Stimulated activated CD8-positive, alpha-beta memory T cell treated with anti-CD3 and anti-CD28 coated beads, Interleukin-7, amount 100 ng/mL, for 24 hours (primary cell): ENCODE data around the gene KRT83.
"Not testable (repeated sequence)": the region's sequence is repeated elsewhere in the genome, so short reads cannot be mapped to it uniquely, and the experiment has no call there.

Experiments
- DNase-seq: peaks from one replicate; pipeline ENCODE4 v3.0.0-alpha.2; 2020; ENCODE audit warnings: low read depth

Gene KRT83

GRCh38 chr12:52353766-52354165, 32.6 kb upstream of the KRT83 start:
- DNase-seq = no peak

DNA sequence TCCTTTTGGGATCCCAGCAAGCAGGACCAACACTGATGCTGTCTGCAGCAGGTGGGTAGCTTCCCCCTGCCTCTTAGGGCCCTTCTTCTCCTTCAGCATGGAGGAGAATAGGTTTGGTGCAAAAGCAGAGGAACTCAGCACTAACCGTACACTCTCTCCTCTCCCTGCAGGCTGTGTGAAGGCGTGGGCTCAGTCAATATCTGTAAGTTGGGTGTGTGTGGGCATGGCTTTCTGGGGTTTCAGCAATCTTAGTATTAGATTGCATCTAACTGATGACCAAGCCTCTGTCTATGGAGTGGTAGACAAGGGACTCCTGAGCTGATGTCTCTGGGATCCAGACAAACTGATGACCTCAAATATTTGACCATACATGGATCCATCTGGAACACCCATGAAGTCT, 31.8 kb upstream of the KRT83 start:
- DNase-seq = no peak

DNA sequence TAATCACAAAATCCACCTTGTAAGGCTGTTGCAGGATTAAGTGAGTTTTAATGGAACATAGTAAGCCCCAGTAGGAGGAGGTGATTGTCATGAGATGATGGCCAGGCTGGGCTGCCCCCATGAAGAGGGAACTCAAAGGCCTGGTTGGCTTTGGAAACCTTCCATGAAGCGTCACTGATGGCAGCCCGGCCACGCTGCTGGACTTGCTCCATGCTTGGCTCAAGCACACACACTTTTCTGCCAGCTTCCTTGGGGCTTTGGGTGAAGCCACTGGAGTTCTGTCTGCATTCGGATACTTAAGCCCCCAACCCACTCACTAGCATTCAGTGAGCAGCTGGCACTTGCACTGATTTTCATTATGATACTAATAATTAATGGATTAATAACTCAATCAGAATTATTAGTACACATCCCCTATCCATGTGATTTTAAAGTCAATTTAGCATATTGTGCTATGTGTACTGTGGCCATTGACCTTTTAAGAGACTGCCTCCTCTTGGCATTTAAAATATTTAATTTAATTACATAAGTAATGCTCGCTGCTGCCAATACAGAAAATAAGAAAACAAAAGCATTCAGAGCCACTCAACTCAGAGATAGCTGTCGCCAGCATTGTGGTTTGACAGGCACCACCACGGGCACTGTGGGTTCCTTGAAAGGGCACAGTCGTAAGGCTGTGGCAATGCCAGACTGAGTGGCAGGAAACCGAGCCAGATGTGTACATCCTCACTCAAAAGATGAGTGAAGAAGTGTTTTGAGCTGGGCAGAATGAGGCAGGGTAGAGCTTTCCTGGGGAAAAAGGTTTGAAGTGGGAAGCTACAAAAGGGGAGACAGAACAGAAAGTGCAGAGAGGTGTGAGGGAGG, 30.2 kb upstream of the KRT83 start:
- DNase-seq = no peak

- DNase-seq = no peak
Measured at GRCh38 chr12:52350786-52351185, 29.6 kb upstream of the KRT83 start.

GRCh38 chr12:52350021-52350620, 28.9 kb upstream of the KRT83 start:
- DNase-seq = no peak

- no peak for DNase-seq
Measured at GRCh38 chr12:52349196-52349595, 28.0 kb upstream of the KRT83 start.

DNA sequence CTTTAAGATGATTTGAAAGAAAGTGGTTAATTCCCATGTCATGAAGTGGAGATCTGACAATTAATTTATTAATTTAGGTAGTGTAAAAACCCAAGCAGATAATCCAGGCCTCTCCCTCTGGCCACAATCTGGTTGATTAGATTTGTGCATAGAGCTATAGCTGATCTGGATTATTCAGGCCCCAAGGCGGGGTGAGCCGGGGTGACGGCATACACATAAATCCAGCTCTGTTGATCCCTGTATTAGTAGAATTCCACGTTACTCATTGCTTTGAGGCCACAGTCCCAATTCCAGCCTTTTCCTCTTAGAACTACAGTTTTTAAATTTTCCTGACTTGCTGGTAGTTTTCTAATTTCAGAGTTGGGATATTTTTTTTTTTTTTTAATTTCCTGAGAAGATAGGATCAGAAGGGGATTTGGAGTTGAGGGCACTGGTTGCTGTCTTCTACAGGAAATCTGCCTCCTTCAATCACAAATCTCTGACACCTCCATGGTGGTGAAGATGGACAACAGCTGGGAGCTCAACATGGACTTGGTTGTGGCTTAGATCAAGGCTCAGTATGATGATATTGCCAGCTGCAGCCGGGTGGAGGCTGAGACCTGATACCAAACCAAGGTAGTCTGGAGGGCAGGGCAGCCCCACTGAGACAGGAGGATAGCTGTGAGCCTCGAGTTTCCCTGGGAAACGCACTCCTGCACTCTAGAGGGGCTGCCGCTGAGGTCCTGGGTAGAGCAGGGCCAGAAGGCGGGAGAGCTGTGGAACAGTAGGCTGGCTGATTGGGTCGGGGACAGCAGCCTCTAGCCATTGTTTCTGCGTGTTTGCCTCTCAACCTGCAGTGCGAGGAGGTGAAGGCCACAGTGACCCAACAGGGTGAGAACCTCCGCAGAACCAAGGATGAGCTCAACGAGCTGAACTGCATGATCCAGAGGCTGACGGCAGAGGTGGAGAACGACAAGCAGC, 26.6 kb upstream of the KRT83 start:
- DNase-seq = no peak

GRCh38 chr12:52347016-52347415, 25.8 kb upstream of the KRT83 start:
- no peak for DNase-seq

DNA sequence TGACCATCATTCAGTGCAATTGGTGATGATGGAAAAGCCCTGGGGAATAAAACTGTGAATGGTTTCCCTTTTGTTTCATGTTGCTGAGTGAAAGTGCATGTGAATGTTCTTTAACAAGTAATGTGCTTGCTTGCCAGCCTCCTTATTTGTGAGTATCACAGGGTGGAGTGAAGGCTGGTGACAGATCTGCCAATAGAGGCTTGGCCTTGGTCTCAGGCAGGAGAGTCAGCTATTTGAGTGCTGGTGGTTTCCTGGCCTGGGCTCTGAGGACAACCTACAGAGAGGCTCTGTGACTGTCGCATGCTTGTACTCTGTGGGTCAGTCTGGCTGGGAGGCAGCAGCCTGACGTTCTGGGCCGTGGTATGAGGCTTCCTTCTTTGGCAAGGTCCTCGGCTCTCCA, 25.4 kb upstream of the KRT83 start:
- no peak for DNase-seq

- DNase-seq = not testable (repeated sequence)
Measured at GRCh38 chr12:52345041-52345440, 23.8 kb upstream of the KRT83 start.

DNA sequence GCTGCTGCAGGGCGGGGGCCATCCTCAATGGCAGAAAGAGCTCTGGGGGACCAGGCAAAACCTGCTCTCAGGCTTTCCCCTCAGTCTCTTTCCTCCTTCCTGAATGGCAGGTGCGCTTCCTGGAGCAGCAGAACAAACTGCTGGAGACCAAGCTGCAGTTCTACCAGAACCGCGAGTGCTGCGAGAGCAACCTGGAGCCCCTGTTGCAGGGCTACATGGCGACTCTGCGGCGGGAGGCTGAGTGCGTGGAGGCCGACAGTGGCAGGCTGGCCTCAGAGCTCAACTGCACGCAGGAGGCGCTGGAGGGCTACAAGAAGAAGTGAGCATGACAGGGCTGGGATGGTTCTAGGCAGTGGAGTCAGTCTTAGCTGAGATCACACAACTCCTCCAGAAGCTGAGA, 22.9 kb upstream of the KRT83 start:
- DNase-seq = no peak

- no peak for DNase-seq
Measured at GRCh38 chr12:52343550-52343949, 22.4 kb upstream of the KRT83 start.

GRCh38 chr12:52342781-52343490, 21.7 kb upstream of the KRT83 start:
- no peak for DNase-seq

- DNase-seq = no peak
Measured at GRCh38 chr12:52341066-52341580, 19.9 kb upstream of the KRT83 start.

- no peak for DNase-seq
Measured at GRCh38 chr12:52338241-52338960, 17.2 kb upstream of the KRT83 start.

GRCh38 chr12:52337054-52337453, 15.9 kb upstream of the KRT83 start:
- no peak for DNase-seq

- DNase-seq = no peak
Measured at GRCh38 chr12:52336641-52337040, 15.4 kb upstream of the KRT83 start.

DNA sequence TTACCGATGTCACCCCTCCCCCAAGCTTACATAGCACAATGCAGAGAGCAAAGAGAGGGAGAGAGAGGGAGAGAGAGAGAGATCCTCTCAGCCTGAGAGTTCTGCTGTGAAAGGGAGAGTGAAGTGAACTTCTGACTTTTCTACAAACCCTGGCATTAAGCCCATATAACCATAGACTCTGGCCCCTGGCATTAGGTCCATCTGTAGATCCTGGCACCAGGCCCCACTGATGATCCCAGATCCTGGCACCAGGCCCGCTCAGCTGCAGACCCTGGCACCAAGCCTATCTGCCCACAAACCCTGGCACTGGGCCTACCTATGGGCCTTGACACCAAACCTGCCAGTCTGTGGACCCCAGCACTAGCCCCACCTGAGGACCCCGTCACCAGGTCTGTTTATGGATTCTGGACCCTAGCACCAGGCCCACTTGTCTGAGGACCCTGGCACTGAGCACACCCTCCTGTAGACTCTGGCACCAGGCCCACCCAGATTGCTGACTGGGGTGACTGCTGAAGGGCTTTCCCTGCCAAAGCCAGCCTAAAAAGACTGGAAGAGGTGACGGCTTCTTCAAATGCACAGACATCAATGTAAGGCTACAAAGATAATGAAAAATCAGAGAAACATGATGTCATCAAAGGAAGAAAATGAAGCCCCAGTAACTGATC, 14.5 kb upstream of the KRT83 start:
- DNase-seq = no peak

- no peak for DNase-seq
Measured at GRCh38 chr12:52334185-52334584, 13.0 kb upstream of the KRT83 start.

DNA sequence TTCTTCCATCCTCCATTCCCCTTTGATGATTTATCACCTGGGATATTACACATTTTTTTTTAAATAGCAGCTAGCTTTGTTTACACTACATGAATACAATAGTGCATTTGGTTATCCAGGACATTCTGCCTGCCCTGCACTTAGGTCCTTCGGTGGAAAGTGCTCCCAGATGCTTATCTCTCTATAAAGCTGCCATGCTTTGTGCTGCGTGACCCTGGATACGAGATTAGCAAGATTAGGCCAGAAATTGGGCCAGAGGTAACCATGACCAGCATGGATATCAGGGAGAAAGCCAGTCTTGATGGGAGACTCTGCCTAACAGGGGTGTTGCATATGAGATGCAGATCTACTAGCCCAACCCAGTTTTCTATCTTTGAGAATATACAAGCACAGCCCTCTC, 12.1 kb upstream of the KRT83 start:
- no peak for DNase-seq
